Neuronal stem cell (in vitro differentiated cells): ENCODE data around the gene TRIM38.
A peak's percentile ranks its signal among the peaks of the same experiment; 100 is the strongest.
"Not testable (repeated sequence)": the region's sequence is repeated elsewhere in the genome, so short reads cannot be mapped to it uniquely, and the experiment has no call there.

Source experiments
- DNase-seq: peaks from one replicate; pipeline ENCODE4 v3.0.0-alpha.2; 2013; ENCODE audit warnings: low spot score
- H2AFZ ChIP-seq: one replicate; pipeline ENCODE4 v1.6.1; 2013; ENCODE audit warnings: mild to moderate bottlenecking, low read length, inconsistent platforms
- H2AK5ac ChIP-seq: 2 replicates; pipeline ENCODE4 v1.6.1; 2013; ENCODE audit warnings: low read depth, mild to moderate bottlenecking, inconsistent platforms, low read length, moderate library complexity, mixed read lengths
- H2BK120ac ChIP-seq: 2 replicates; pipeline ENCODE4 v1.6.1; 2013; ENCODE audit warnings: low read depth, mild to moderate bottlenecking, inconsistent platforms, low read length, moderate library complexity, mixed read lengths
- H2BK12ac ChIP-seq: one replicate; pipeline ENCODE4 v1.6.1; 2013; ENCODE audit warnings: low read length, inconsistent platforms
- H2BK15ac ChIP-seq: 2 replicates; pipeline ENCODE4 v1.6.1; 2013; ENCODE audit warnings: mild to moderate bottlenecking, low read length, inconsistent platforms, mixed read lengths
- H2BK5ac ChIP-seq: one replicate; pipeline ENCODE4 v1.6.1; 2013; ENCODE audit warnings: inconsistent platforms, mild to moderate bottlenecking, low read length, moderate library complexity
- H3K14ac ChIP-seq: one replicate; pipeline ENCODE4 v1.6.1; 2013; ENCODE audit warnings: low read length, inconsistent platforms
- H3K18ac ChIP-seq: 2 replicates; pipeline ENCODE4 v1.6.1; 2013; ENCODE audit warnings: low read length, inconsistent platforms
- H3K23ac ChIP-seq: 2 replicates; pipeline ENCODE4 v1.6.1; 2013; ENCODE audit warnings: low read depth, mild to moderate bottlenecking, mixed read lengths, low read length, inconsistent platforms; ENCODE audit not compliant: poor library complexity
- H3K27ac ChIP-seq: replicated peaks from 3 replicates; pipeline ENCODE4 v1.5.1; 2013; ENCODE audit warnings: low read length, inconsistent platforms
- H3K27me3 ChIP-seq, 3 experiments: 2 replicates each; pipeline ENCODE4 v1.6.1; 2013; ENCODE audit warnings: low read length in 3 of 3, mild to moderate bottlenecking in 2 of 3, inconsistent platforms in 1 of 3, low read depth in 1 of 3, mixed read lengths in 1 of 3, moderate library complexity in 1 of 3; ENCODE audit not compliant: control insufficient read depth in 3 of 3, insufficient read depth in 3 of 3
- H3K36me3 ChIP-seq, 2 donors: replicated peaks in 1 of 2; 2 replicates each; pipeline ENCODE4 v1.6.1; 2013; ENCODE audit warnings: low read length in 2 of 2; ENCODE audit not compliant: control insufficient read depth in 2 of 2, insufficient read depth in 2 of 2
- H3K4ac ChIP-seq: 2 replicates; pipeline ENCODE4 v1.6.1; 2013; ENCODE audit warnings: inconsistent platforms, mild to moderate bottlenecking, low read length, moderate library complexity
- H3K4me1 ChIP-seq, 2 donors: 1 replicate in 1 of 2; 2 replicates in 1 of 2; pipeline ENCODE4 v1.6.1; 2013; ENCODE audit warnings: low read length in 2 of 2, low read depth in 1 of 2; ENCODE audit not compliant: control insufficient read depth in 2 of 2, insufficient read depth in 1 of 2
- H3K4me2 ChIP-seq: one replicate; pipeline ENCODE4 v1.6.1; 2013; ENCODE audit warnings: mild to moderate bottlenecking, low read length, inconsistent platforms; ENCODE audit not compliant: insufficient read depth, poor library complexity, severe bottlenecking
- H3K4me3 ChIP-seq, 2 donors: 2 replicates each; pipeline ENCODE4 v1.5.1; 2013; ENCODE audit warnings: low read length in 2 of 2, mild to moderate bottlenecking in 2 of 2, inconsistent platforms in 1 of 2, moderate library complexity in 1 of 2
- H3K79me1 ChIP-seq: one replicate; pipeline ENCODE4 v1.6.1; 2013; ENCODE audit warnings: low read depth, mild to moderate bottlenecking, inconsistent platforms, low read length, moderate library complexity
- H3K9ac ChIP-seq: one replicate; pipeline ENCODE4 v1.6.1; 2013; ENCODE audit warnings: mild to moderate bottlenecking, low read depth, low read length, inconsistent platforms; ENCODE audit not compliant: poor library complexity
- H3K9me3 ChIP-seq, 2 donors: replicated peaks in 1 of 2; 2 replicates each; pipeline versions ENCODE3 to v1.6.1; 2013; ENCODE audit warnings: low read length in 2 of 2, mild to moderate bottlenecking in 2 of 2, inconsistent platforms in 1 of 2, low read depth in 1 of 2, mixed read lengths in 1 of 2, moderate library complexity in 1 of 2; ENCODE audit not compliant: control insufficient read depth in 2 of 2, insufficient read depth in 1 of 2
- H4K8ac ChIP-seq: one replicate; pipeline ENCODE4 v1.6.1; 2013; ENCODE audit warnings: low read depth, mild to moderate bottlenecking, inconsistent platforms, low read length, moderate library complexity
- H4K91ac ChIP-seq: one replicate; pipeline ENCODE4 v1.6.1; 2013; ENCODE audit warnings: low read length, low read depth, mild to moderate bottlenecking, inconsistent platforms; ENCODE audit not compliant: poor library complexity
- WGBS, 2 donors: extraction: QIAGEN DNeasy Blood & Tissue Kit; methylation state at CpG; one replicate each; pipeline ENCODE4 v1.1.7; 2013; ENCODE audit warnings: missing lambda C conversion rate in 2 of 2, mixed read lengths in 1 of 2; ENCODE audit not compliant: insufficient read length in 2 of 2, insufficient replicate concordance in 1 of 2; ENCODE audit errors: extremely low coverage in 2 of 2; 5-methylcytosine and 5-hydroxymethylcytosine counted together

The TRIM38 gene

DNA sequence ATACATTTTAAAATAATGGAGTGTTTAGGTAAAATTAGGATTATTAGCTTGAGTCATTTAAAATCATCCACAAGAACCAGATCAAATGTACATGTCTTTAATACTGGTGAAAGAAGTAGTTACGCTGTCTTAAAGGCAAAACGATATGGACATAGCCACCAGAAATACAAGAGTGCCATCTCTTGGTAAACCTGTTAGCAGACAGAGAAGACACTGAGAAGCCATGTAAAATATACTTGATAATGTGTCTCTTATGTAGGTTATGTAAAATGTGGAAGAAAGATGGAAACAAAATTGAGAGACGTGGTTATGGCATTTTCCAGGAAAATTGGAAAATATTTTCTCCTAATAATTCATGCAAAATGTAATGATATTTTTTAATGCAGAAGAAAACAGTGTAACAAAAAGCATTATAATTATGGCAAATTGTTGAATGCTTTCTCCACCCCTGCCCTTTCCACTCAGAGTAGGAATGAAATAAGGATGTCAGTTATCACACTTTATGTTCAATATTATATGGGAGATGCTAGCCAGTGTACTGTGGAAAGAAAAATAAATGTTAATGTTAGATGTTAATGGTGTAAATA, 19.9 kb upstream of the TRIM38 start:
- H2AFZ ChIP-seq, result no peak overlapping the region
- H2BK120ac ChIP-seq, result no peak overlapping the region
- no peak overlapping the region for H3K4me3 ChIP-seq
- no peaks in the 10 kb centered on the region for H3K4me1 ChIP-seq
- H2BK15ac ChIP-seq, result no peak overlapping the region
- WGBS, 2 donors, result no CpG with 5 or more reads among the region's 3 CpGs
- no peak overlapping the region for H3K9ac ChIP-seq
- no peaks in the 10 kb centered on the region for H3K9me3 ChIP-seq
- no peaks in the 10 kb centered on the region for H3K79me1 ChIP-seq
- H3K4ac ChIP-seq, result no peak overlapping the region
- no peak overlapping the region for H2AK5ac ChIP-seq
- H3K4me2 ChIP-seq, result no peak overlapping the region
- no peak overlapping the region for H2BK12ac ChIP-seq
- no peak overlapping the region for H4K91ac ChIP-seq
- H3K27me3 ChIP-seq, result no peaks in the 10 kb centered on the region
- no peak overlapping the region for H2BK5ac ChIP-seq
- DNase-seq, result peak; percentile 23
- no peak overlapping the region for H3K27ac ChIP-seq
- no peak overlapping the region for H3K23ac ChIP-seq
- H4K8ac ChIP-seq, result no peak overlapping the region
- no peak overlapping the region for H3K14ac ChIP-seq
- H3K36me3 ChIP-seq, result no peaks in the 10 kb centered on the region
- H3K18ac ChIP-seq, result no peak overlapping the region

DNA sequence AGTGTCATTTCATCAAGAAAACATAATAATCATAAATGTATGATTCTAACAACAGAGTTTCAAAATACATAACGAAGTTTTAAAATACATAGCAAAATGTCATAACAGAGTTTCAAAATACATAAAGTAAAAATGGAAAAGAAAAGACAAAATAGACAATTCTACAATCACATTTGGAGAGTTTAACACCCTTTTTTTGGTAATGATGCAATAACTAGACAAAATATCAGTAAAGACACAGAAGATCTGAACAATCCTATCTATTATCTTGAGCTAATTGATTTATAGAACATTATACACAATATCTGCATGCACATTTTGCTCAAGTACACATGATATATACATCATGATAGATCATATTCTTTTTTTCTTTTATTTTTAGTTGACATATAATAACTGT, 18.7 kb upstream of the TRIM38 start:
- no peak overlapping the region for H3K23ac ChIP-seq
- no peaks in the 10 kb centered on the region for H3K79me1 ChIP-seq
- no peak overlapping the region for H2BK12ac ChIP-seq
- no peak overlapping the region for H4K91ac ChIP-seq
- H3K9me3 ChIP-seq, result no peaks in the 10 kb centered on the region
- no peak overlapping the region for H4K8ac ChIP-seq
- no peak overlapping the region for H3K4me2 ChIP-seq
- H3K14ac ChIP-seq, result no peak overlapping the region
- no peak for DNase-seq
- H3K18ac ChIP-seq, result no peak overlapping the region
- no peak overlapping the region for H2AFZ ChIP-seq
- H2BK120ac ChIP-seq, result no peak overlapping the region
- H2BK5ac ChIP-seq, result no peak overlapping the region
- no peaks in the 10 kb centered on the region for H3K27me3 ChIP-seq
- no peak overlapping the region for H3K9ac ChIP-seq
- H3K27ac ChIP-seq, result no peak overlapping the region
- no peak overlapping the region for H2AK5ac ChIP-seq
- H3K36me3 ChIP-seq, result no peaks in the 10 kb centered on the region
- H3K4me3 ChIP-seq, result no peak overlapping the region
- WGBS, 2 donors, result no CpG with 5 or more reads among the region's 1 CpG
- no peaks in the 10 kb centered on the region for H3K4me1 ChIP-seq
- no peak overlapping the region for H2BK15ac ChIP-seq
- H3K4ac ChIP-seq, result no peak overlapping the region

DNA sequence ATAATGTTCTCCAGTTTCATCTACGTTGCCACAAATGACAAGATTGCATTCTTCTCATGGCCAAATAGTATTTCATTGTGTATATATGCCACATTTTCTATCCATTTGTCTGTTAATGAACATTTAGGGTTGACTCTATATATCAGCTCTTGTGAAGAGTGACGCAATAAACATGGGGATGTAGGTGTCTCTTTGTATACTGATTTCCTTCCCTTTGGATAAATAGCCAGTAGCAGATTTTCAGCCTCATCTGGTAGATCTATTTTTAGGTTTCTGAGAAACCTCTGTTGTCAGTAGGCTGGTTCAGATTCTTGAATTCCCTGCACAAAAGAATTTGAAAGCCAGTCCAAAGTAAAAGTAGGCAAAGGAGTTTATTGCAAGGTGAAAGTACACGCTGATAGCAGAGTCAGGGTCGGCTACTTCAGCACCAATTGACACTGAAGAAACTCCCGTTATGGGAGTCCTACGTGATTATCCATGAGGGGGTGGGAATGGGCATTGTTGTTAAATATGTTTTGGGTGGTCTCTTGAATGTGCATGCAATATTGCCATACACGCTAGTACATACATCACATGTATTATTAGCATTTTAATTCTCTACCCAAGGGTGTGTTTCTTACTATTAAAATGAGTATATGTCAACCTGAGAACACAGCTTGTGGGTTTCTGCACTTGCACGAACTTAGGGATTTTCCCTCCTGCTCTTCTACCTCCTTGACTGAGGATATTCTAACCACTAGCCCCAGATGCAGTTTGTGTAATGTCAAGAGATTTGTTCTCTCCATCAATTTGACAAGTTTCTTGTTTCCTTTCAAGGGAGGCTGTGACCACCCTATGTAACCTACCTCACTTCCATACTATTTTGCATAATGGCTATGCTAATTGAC, 17.7 kb upstream of the TRIM38 start:
- H3K27me3 ChIP-seq, result no peaks in the 10 kb centered on the region
- H3K27ac ChIP-seq, result no peak overlapping the region
- no peak for DNase-seq
- H3K36me3 ChIP-seq, result no peaks in the 10 kb centered on the region
- no peaks in the 10 kb centered on the region for H3K4me1 ChIP-seq
- WGBS, 2 donors, result no CpG with 5 or more reads among the region's 8 CpGs
- H3K79me1 ChIP-seq, result no peaks in the 10 kb centered on the region
- H3K4me3 ChIP-seq, result no peak overlapping the region
- no peak overlapping the region for H3K4me2 ChIP-seq
- H3K14ac ChIP-seq, result no peak overlapping the region
- no peak overlapping the region for H2BK5ac ChIP-seq
- H2BK15ac ChIP-seq, result no peak overlapping the region
- no peak overlapping the region for H4K8ac ChIP-seq
- H3K9me3 ChIP-seq, result no peaks in the 10 kb centered on the region
- no peak overlapping the region for H2AFZ ChIP-seq
- no peak overlapping the region for H3K9ac ChIP-seq
- no peak overlapping the region for H4K91ac ChIP-seq
- no peak overlapping the region for H3K18ac ChIP-seq
- H2AK5ac ChIP-seq, result no peak overlapping the region
- no peak overlapping the region for H3K23ac ChIP-seq
- no peak overlapping the region for H2BK12ac ChIP-seq
- H2BK120ac ChIP-seq, result no peak overlapping the region
- no peak overlapping the region for H3K4ac ChIP-seq

DNA sequence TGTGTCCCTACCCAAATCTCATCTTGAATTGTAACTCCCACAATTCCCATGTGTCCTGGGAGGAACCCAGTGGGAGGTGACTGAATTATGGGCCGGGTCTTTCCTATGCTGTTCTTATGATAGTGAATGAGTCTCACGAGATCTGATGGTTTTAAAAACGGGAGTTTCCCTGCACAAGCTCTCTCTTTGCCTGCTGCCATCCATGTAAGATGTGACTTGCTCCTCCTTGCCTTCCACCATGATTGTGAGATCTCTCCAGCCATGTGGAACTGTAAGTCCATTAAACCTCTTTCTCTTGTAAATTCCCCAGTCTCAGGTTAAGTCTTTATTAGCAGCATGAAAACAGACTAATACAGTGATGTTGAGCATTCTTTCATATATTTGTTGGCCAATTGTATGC, 16.9 kb upstream of the TRIM38 start:
- not testable (repeated sequence) for H4K91ac ChIP-seq, H3K27me3 ChIP-seq, H2BK15ac ChIP-seq, H3K4ac ChIP-seq, H2BK12ac ChIP-seq, H3K4me3 ChIP-seq, H3K4me1 ChIP-seq, H3K18ac ChIP-seq, H2BK120ac ChIP-seq, H3K23ac ChIP-seq, H4K8ac ChIP-seq, DNase-seq, H3K27ac ChIP-seq, H3K79me1 ChIP-seq, H3K36me3 ChIP-seq, H3K4me2 ChIP-seq, H2AFZ ChIP-seq, H2AK5ac ChIP-seq, H2BK5ac ChIP-seq, H3K14ac ChIP-seq, H3K9ac ChIP-seq, H3K9me3 ChIP-seq
- WGBS, 2 donors, result no CpG with 5 or more reads among the region's 3 CpGs
